Astrocyte (in vitro differentiated cells and primary cell): ENCODE data around the gene UNCX. TPM values are rescaled to one million over a fixed set of nuclear protein-coding genes. Genes with fewer than 3 reads are reported as not detected.
A peak's percentile ranks its signal among the peaks of the same experiment; 100 is the strongest.

Source experiments
- DNase-seq: peaks from one replicate; pipeline ENCODE4 v3.0.0-alpha.2; 2010; ENCODE audit warnings: low read depth
- FAIRE-seq: peaks from 2 replicates; lab custom pipeline; 2011; peaks lifted over from hg19 to GRCh38; lab: Jason Lieb, UNC
- H2AFZ ChIP-seq: 2 replicates; pipeline ENCODE4 v1.6.0; 2012; ENCODE audit warnings: low read depth, low read length, inconsistent platforms
- H3K27ac ChIP-seq: 2 replicates; pipeline ENCODE4 v1.5.1; 2011; ENCODE audit warnings: low read depth, low read length, inconsistent platforms
- H3K27me3 ChIP-seq: 2 replicates; pipeline ENCODE4 v1.6.0; 2011; ENCODE audit warnings: low read length, inconsistent platforms; ENCODE audit not compliant: insufficient read depth
- H3K36me3 ChIP-seq: 2 replicates; pipeline ENCODE4 v1.5.1; 2011; ENCODE audit warnings: low read length, inconsistent platforms; ENCODE audit not compliant: insufficient read depth
- H3K4me1 ChIP-seq: 2 replicates; pipeline ENCODE4 v1.5.1; 2011; ENCODE audit warnings: low read length, inconsistent platforms; ENCODE audit not compliant: insufficient read depth
- H3K4me2 ChIP-seq: 2 replicates; pipeline ENCODE4 v1.6.0; 2012; ENCODE audit warnings: low read length, inconsistent platforms
- H3K4me3 ChIP-seq: 2 replicates; pipeline ENCODE4 v1.5.1; 2011; ENCODE audit warnings: low read depth, mild to moderate bottlenecking, low read length, inconsistent platforms; ENCODE audit not compliant: insufficient read depth
- H3K79me2 ChIP-seq: 2 replicates; pipeline ENCODE4 v1.6.0; 2012; ENCODE audit warnings: mild to moderate bottlenecking, low read length, inconsistent platforms; ENCODE audit not compliant: insufficient read depth
- H3K9ac ChIP-seq: 2 replicates; pipeline ENCODE4 v1.6.0; 2012; ENCODE audit warnings: mild to moderate bottlenecking, low read length, inconsistent platforms
- H3K9me3 ChIP-seq: 2 replicates; pipeline ENCODE4 v1.5.1; 2012; ENCODE audit warnings: low read depth, mild to moderate bottlenecking, low read length, inconsistent platforms; ENCODE audit not compliant: insufficient read depth
- H4K20me1 ChIP-seq: 2 replicates; pipeline ENCODE4 v1.6.0; 2012; ENCODE audit warnings: low read length, inconsistent platforms; ENCODE audit not compliant: insufficient read depth
- H3K27ac Mint-ChIP-seq: one replicate; pipeline ENCODE4 v1.8.0; 2021; ENCODE audit warnings: mild to moderate bottlenecking, mixed read lengths; ENCODE audit not compliant: unreplicated experiment
- H3K27me3 Mint-ChIP-seq: one replicate; pipeline ENCODE4 v1.8.0; 2021; ENCODE audit warnings: low read depth, mixed read lengths; ENCODE audit not compliant: unreplicated experiment
- H3K36me3 Mint-ChIP-seq: one replicate; pipeline ENCODE4 v1.8.0; 2021; ENCODE audit warnings: low read depth, mixed read lengths; ENCODE audit not compliant: unreplicated experiment
- H3K4me1 Mint-ChIP-seq: one replicate; pipeline ENCODE4 v1.8.0; 2021; ENCODE audit warnings: low read depth, mixed read lengths; ENCODE audit not compliant: unreplicated experiment
- H3K4me3 Mint-ChIP-seq: one replicate; pipeline ENCODE4 v1.8.0; 2021; ENCODE audit warnings: mild to moderate bottlenecking, moderate library complexity, mixed read lengths; ENCODE audit not compliant: unreplicated experiment
- H3K9me3 Mint-ChIP-seq: one replicate; pipeline ENCODE4 v1.8.0; 2021; ENCODE audit warnings: mild to moderate bottlenecking, mixed read lengths; ENCODE audit not compliant: unreplicated experiment
- EZH2 ChIP-seq: IDR thresholded peaks from 2 replicates; pipeline ENCODE4 v1.6.1; 2012; ENCODE audit warnings: mild to moderate bottlenecking, low read length, inconsistent platforms; ENCODE audit not compliant: insufficient read depth
- total RNA-seq: library from RNA; stranded (reverse); gene quantifications from 2 replicates; pipeline ENCODE4 v1.2.1, GENCODE V29; 2021
- TF ChIP-seq, protein P1 (sequence below): IDR thresholded peaks from 2 replicates; pipeline ENCODE4 v1.5.1; 2011; ENCODE audit warnings: low read depth, mild to moderate bottlenecking, inconsistent platforms, low read length, moderate library complexity; ENCODE audit not compliant: insufficient read depth

Gene UNCX
- total RNA-seq, 1 donor from 2014 or later, result not detected

GRCh38 chr7:1246871-1247526 lies 14.3 kb downstream of the UNCX start:
- DNase-seq (no peak), FAIRE-seq (no peak)
- Mint-ChIP-seq H3K27me3 (peaks cover 59% of the 10 kb centered on the region), H3K9me3 (peaks cover 9% of the 10 kb centered on the region), H3K36me3 (peaks cover 2% of the 10 kb centered on the region), H3K27ac (no peak overlapping the region), H3K4me1 (no peaks in the 10 kb centered on the region), H3K4me3 (no peak overlapping the region)
- no peak overlapping the region for H3K9ac ChIP-seq
- H3K4me1 ChIP-seq, result no peaks in the 10 kb centered on the region
- H3K79me2 ChIP-seq, result no peaks in the 10 kb centered on the region
- peaks cover 13% of the 10 kb centered on the region for H4K20me1 ChIP-seq
- H3K9me3 ChIP-seq, result peaks cover 3% of the 10 kb centered on the region
- H2AFZ ChIP-seq, result no peak overlapping the region
- H3K4me3 ChIP-seq, result no peak overlapping the region
- no peaks in the 10 kb centered on the region for H3K36me3 ChIP-seq
- peaks cover 79% of the 10 kb centered on the region for H3K27me3 ChIP-seq
- no peak overlapping the region for H3K4me2 ChIP-seq
- TF ChIP-seq, protein P1, sequence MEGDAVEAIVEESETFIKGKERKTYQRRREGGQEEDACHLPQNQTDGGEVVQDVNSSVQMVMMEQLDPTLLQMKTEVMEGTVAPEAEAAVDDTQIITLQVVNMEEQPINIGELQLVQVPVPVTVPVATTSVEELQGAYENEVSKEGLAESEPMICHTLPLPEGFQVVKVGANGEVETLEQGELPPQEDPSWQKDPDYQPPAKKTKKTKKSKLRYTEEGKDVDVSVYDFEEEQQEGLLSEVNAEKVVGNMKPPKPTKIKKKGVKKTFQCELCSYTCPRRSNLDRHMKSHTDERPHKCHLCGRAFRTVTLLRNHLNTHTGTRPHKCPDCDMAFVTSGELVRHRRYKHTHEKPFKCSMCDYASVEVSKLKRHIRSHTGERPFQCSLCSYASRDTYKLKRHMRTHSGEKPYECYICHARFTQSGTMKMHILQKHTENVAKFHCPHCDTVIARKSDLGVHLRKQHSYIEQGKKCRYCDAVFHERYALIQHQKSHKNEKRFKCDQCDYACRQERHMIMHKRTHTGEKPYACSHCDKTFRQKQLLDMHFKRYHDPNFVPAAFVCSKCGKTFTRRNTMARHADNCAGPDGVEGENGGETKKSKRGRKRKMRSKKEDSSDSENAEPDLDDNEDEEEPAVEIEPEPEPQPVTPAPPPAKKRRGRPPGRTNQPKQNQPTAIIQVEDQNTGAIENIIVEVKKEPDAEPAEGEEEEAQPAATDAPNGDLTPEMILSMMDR, result no peak
- TF ChIP-seq EZH2, result peak; percentile 98
- H3K27ac ChIP-seq, result no peak overlapping the region

- Histone ChIP-seq H4K20me1 (peaks cover 13% of the 10 kb centered on the region), H3K4me3 (no peak overlapping the region), H2AFZ (no peak overlapping the region), H3K27ac (no peak overlapping the region), H3K4me2 (no peak overlapping the region), H3K79me2 (no peaks in the 10 kb centered on the region), H3K9ac (no peak overlapping the region), H3K36me3 (no peaks in the 10 kb centered on the region), H3K4me1 (no peaks in the 10 kb centered on the region), H3K27me3 (peaks cover 79% of the 10 kb centered on the region), H3K9me3 (peaks cover 3% of the 10 kb centered on the region)
- no peak for FAIRE-seq
- H3K36me3 Mint-ChIP-seq, result peaks cover 2% of the 10 kb centered on the region
- no peak overlapping the region for H3K27ac Mint-ChIP-seq
- H3K4me1 Mint-ChIP-seq, result no peaks in the 10 kb centered on the region
- DNase-seq, result no peak
- peaks cover 61% of the 10 kb centered on the region for H3K27me3 Mint-ChIP-seq
- H3K4me3 Mint-ChIP-seq, result no peak overlapping the region
- peaks cover 9% of the 10 kb centered on the region for H3K9me3 Mint-ChIP-seq
- peak; percentile 94 for TF ChIP-seq EZH2
- TF ChIP-seq, protein P1, result no peak
Measured at GRCh38 chr7:1247527-1248041, 14.9 kb downstream of the UNCX start.
